Measurements from ENCODE around the gene MEN1.

The MEN1 gene

GRCh38 chr11:64784813-64785581 lies 25.4 kb downstream of the MEN1 start:
- no peak for DNase-seq (ENCODE audit: low read depth in 2 of 2)

- peak; percentile 97 to 99 for DNase-seq (ENCODE audit: low read depth in 2 of 2)
These were observed 31.7 kb downstream of the MEN1 start, which contains the start of gene SF1 for GRCh38 chr11:64778473-64779298. Gene SF1 (minus strand): TSS chr11:64778542. CDS start chr11:64778392, 150 bp downstream.

- no peak for DNase-seq (ENCODE audit: low read depth in 2 of 2)
These were observed 32.2 kb downstream of the MEN1 start for GRCh38 chr11:64778223-64778472.

GRCh38 chr11:64777449-64778222 lies 32.7 kb downstream of the MEN1 start:
- peak; percentile 61 to 64 for DNase-seq (ENCODE audit: low read depth in 2 of 2)

- no peak for DNase-seq (ENCODE audit: low read depth in 2 of 2)
These were observed 33.5 kb downstream of the MEN1 start for GRCh38 chr11:64776875-64777274.

GRCh38 chr11:64776425-64776824 lies 33.9 kb downstream of the MEN1 start:
- no peak for DNase-seq (ENCODE audit: low read depth in 2 of 2)

- no peak for DNase-seq (ENCODE audit: low read depth in 2 of 2)
These were observed 36.2 kb downstream of the MEN1 start for GRCh38 chr11:64774144-64774543.

- no peak for DNase-seq (ENCODE audit: low read depth in 2 of 2)
These were observed 37.9 kb downstream of the MEN1 start for GRCh38 chr11:64772303-64773018.

- no peak for DNase-seq (ENCODE audit: low read depth in 2 of 2)
These were observed 38.5 kb downstream of the MEN1 start for GRCh38 chr11:64771861-64772260.

GRCh38 chr11:64770120-64770519 lies 40.2 kb downstream of the MEN1 start:
- no peak for DNase-seq (ENCODE audit: low read depth in 2 of 2)

GRCh38 chr11:64769283-64769682 lies 41.1 kb downstream of the MEN1 start:
- no peak for DNase-seq (ENCODE audit: low read depth in 2 of 2)

- DNase-seq (ENCODE audit: low read depth in 2 of 2), result no peak
These were observed 42.1 kb downstream of the MEN1 start for GRCh38 chr11:64768300-64768694.

- peak; percentile 57 to 60 for DNase-seq (ENCODE audit: low read depth in 2 of 2)
These were observed 42.7 kb downstream of the MEN1 start for GRCh38 chr11:64767344-64768299.

- DNase-seq (ENCODE audit: low read depth in 2 of 2), result no peak
These were observed 43.5 kb downstream of the MEN1 start for GRCh38 chr11:64766881-64767280.

- no peak for DNase-seq (ENCODE audit: low read depth in 2 of 2)
These were observed 44.3 kb downstream of the MEN1 start for GRCh38 chr11:64765851-64766665.

- no peak for DNase-seq (ENCODE audit: low read depth in 2 of 2)
These were observed 45.0 kb downstream of the MEN1 start for GRCh38 chr11:64765291-64765850.

GRCh38 chr11:64764753-64765152 lies 45.6 kb downstream of the MEN1 start:
- DNase-seq (ENCODE audit: low read depth in 2 of 2), result no peak

GRCh38 chr11:64764040-64764611 lies 46.2 kb downstream of the MEN1 start:
- peak; percentile 53 to 59 for DNase-seq (ENCODE audit: low read depth in 2 of 2)

GRCh38 chr11:64763526-64764039 lies 46.8 kb downstream of the MEN1 start:
- DNase-seq (ENCODE audit: low read depth in 2 of 2), result no peak

Data from activated CD8-positive, alpha-beta memory T cell treated with anti-CD3 and anti-CD28 coated beads for 4 hours (primary cell).